GM19468 (cell line): Measurements from ENCODE around the gene ATP6V1G3.
"Not testable (repeated sequence)": the region's sequence is repeated elsewhere in the genome, so short reads cannot be mapped to it uniquely, and the experiment has no call there.

Source experiments
- ATAC-seq: cut with Tn5 transposase; IDR thresholded peaks from one replicate; pipeline ENCODE4 v1.9.1; 2021; ENCODE audit warnings: mild to moderate bottlenecking, moderate library complexity, moderate number of reproducible peaks; ENCODE audit not compliant: unreplicated experiment; ENCODE audit errors: extremely low read depth

The ATP6V1G3 gene

GRCh38 chr1:198499588-198499987 is 40.9 kb downstream of the ATP6V1G3 start:
- ATAC-seq: no peak

GRCh38 chr1:198498881-198499280 is 41.6 kb downstream of the ATP6V1G3 start:
- ATAC-seq: no peak

DNA sequence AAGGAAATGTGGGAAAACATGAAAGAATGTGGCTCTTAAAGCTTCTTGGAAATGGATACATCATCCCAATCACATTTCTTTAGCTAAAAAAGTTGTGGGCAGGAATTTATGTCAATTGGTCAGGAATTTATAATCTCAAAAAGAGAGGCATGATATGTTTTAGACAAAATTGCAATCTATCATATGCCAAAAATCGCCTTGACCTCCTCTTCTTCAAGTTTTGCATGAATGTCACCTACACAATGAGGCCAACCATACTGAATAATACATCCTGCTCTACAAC is 42.4 kb downstream of the ATP6V1G3 start:
- no peak for ATAC-seq

DNA sequence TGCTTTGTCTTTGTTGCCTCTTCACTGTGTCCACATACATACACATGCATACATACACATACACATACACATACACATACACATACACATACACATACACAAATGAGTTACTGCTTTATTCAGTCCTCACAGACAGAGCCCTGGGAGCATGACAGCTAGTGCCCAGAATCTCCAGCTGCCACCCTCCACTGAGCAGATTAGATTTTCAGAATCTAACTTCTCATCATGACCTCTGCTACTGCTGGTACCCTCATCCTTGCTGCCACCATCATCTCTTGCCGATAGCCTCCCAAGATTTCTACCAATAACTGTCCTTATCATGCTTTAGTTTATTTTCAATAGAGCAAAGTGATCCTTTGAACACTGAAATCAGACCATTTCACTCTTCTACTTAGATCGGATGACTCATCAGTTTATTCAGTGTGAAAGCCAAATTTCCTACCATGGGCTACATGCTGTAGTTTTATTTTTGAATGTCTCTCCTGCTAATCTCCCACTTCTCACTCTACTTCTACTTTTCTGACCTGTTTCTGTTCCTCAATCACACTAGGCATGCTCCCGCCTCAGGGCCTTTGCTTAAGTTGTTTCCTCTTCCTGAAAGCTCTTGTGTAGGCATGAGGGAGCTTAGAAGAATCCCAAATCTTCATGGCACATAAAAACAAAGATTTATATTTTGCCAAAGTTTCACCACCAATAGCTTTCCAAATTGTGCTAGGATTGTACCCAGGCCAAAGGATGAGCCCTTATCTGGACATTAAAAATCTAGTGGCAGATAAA is 43.0 kb downstream of the ATP6V1G3 start:
- no peak for ATAC-seq

DNA sequence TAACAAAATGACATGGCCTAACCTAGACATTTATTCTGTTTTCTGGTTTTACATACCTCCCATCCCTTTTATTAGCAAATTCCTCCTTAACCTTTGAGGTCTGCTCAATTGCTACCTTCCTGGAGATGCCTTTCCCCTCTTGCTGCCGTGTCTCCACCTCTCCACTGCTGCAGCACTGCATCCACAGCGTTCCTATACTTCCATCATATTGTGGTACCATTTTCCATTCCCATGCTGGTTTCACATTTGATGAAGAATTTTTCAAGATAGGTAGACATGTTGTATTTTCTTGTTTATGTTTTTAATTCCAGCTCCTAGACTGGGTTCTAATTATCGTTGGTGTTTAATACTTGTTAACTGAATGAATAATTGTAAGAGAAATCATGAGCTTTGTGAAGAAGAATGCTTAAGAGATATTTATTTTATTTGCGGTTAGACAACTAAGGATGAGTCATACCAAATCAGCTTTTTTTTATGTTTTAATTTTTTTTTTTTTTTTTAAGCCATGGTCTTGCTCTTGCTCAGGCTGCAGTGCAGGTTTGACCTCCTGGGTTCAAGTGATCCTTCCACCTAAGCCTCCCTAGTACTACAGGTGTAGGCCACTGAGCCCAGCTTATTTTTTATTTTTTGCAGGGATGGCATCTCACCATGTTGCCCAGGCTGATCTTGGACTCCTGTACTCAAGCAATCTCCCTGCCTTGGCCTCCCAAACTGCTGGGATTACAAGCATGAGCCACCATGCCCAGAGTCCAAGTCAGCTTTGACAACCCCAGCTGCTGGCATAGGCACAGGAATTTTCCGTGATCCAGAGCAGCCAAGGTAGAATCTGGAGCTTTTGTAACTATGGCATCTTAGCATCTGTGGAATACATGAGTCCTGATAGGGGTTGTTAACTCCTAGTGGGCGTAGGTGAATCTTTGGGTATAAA is 44.0 kb downstream of the ATP6V1G3 start:
- ATAC-seq: no peak

DNA sequence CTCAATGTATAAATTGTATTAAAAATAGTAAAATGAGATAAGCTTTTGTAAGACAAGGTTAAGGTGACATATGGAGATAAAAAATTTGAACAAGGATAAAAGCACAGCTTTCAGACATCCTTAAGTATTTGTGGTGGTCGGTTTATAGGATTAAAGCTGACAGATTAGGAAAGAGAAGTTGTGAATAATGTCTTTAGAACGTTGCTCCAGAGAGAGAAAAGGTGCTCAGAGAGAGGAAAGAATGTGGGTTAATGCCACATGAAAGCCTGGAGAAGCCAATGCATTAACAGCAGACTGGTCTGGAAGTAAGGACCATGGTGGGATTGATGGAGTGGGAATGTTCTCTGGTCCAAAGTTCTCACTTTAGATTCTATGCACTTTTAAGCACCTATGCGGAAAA is 44.8 kb downstream of the ATP6V1G3 start:
- ATAC-seq: no peak

DNA sequence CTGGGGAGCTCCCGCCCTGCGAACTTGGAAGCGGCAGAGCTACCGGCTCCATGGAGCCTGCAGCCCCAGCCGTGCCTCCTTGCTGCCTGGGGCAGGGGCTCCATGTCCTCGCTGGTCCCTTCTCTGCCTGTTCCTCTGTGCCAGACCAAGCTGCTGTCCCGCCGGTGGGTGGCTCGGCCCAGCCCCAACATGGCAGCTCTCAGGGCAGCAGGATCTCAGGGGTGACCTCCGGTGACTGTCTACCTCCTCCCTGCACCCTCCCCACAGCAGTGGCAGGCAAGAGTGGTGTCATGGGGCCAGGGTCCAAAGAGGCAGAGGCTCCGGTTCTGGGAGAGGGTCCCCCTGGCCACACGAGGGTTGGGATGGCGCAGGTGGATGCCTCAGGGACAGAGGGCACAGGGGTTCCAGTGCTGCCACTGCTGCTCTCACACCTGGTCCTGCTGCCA is 45.8 kb downstream of the ATP6V1G3 start:
- ATAC-seq: no peak

- no peak for ATAC-seq
These were observed 46.3 kb downstream of the ATP6V1G3 start for GRCh38 chr1:198494139-198494538.

DNA sequence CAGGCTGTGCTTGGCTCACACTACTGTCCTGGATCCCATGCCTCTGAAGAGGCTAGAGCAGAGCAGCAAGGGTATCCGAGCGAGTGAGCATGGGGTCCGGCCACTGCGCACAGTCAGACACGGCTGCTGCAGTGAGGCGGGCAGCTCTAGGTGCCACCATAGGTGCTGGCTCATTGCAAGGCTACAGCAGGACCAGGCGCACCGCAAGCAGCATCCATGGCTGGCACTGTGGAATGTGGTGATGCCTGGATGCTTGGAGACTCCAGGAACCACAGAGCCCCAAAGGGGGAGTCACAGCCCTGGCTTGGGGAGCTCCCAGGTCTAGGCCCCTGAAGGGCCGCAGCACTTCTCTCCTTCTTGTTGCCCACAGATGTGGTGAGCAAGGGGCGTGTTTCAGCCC is 47.2 kb downstream of the ATP6V1G3 start:
- no peak for ATAC-seq

- ATAC-seq: no peak
These were observed 47.6 kb downstream of the ATP6V1G3 start for GRCh38 chr1:198492872-198493271.

GRCh38 chr1:198491596-198491995 is 48.9 kb downstream of the ATP6V1G3 start:
- no peak for ATAC-seq

GRCh38 chr1:198491028-198491427 is 49.5 kb downstream of the ATP6V1G3 start:
- ATAC-seq: no peak

DNA sequence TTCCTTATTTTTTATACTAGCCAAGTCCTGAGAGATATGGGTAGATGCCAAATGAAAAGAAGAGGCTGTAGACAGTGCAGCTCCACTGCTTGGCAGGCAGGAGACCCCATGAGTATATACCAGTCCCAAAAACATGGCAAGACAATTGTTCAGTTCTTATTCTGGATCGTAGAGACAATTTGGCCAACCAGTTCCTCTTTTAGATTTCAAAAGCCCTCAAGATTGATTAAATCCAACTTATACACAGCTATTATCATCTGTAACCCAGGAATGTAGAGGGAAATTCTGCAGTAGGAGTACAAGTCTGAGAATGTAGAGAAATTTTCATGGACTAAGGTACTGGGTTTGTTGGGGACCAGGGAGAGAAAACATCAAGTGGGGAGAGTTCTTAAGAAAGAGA is 50.3 kb downstream of the ATP6V1G3 start:
- ATAC-seq: no peak

GRCh38 chr1:198486903-198487302 is 53.6 kb downstream of the ATP6V1G3 start:
- ATAC-seq: no peak

- no peak for ATAC-seq
These were observed 56.8 kb downstream of the ATP6V1G3 start for GRCh38 chr1:198483645-198484044.

DNA sequence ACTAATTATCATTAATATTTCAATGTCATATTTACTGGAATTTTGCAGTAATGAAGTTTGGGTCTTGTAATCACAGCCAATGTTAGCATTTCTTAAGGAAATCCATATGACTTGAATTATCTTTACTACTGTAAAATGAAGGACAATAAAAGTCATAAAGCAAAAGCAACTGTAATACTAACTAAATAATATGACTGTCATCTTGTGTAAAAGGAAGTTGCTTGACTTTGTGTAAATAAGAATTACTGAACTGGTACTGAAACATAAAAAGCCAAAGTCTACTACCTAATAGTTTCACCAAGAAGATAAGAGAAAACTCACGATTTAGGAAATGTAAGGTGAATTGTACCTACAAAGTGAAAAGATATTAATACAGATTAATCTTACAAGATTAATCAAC is 57.5 kb downstream of the ATP6V1G3 start:
- no peak for ATAC-seq

GRCh38 chr1:198481661-198482060 is 58.8 kb downstream of the ATP6V1G3 start:
- ATAC-seq: no peak

DNA sequence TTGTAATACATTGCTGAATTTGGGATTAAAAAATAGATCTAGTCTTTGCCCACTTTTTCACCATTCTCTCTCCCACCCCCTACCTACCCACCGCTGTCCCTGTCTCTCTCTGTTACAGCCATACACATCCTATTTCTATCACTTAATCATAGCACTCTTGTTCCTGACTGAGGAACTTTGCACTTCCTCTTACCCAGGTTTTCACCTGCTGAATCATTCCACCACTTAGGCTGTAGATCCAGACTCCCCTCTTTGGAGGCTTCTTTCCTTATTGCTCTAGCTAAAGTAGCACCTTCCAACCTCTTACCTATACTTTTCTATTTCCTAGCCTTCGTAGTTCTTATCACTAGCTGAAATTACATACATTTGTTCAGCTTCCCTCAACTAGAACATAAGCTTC is 59.6 kb downstream of the ATP6V1G3 start:
- no peak for ATAC-seq

- ATAC-seq: not testable (repeated sequence)
These were observed 63.1 kb downstream of the ATP6V1G3 start for GRCh38 chr1:198477354-198477753.
